DOHH2 (cell line): ENCODE data around the gene NBAS.

ENCODE experiments used
- H3F3A ChIP-seq: fragments of 200-600 bp; sonication (generic), shearing (Covaris generic); 2 replicates; pipeline ENCODE4 v1.6.0; 2016; ENCODE audit warnings: antibody characterized with exemption, mild to moderate bottlenecking; ENCODE audit not compliant: control insufficient read depth, insufficient read depth
- H3K27ac ChIP-seq: fragments of 200-600 bp; sonication (generic); 2 replicates; pipeline ENCODE4 v1.5.1; 2014; ENCODE audit warnings: low read depth, mild to moderate bottlenecking, low read length, moderate library complexity
- H3K27me3 ChIP-seq: fragments of 200-600 bp; sonication (generic); 2 replicates; pipeline ENCODE4 v1.6.1; 2014; ENCODE audit warnings: mild to moderate bottlenecking, low read length, mixed read lengths; ENCODE audit not compliant: control insufficient read depth
- H3K36me3 ChIP-seq: fragments of 200-600 bp; sonication (generic); 2 replicates; pipeline ENCODE4 v1.6.1; 2014; ENCODE audit warnings: mild to moderate bottlenecking, low read length, moderate library complexity, mixed read lengths; ENCODE audit not compliant: control insufficient read depth
- H3K4me1 ChIP-seq: fragments of 200-600 bp; sonication (generic); 2 replicates; pipeline ENCODE4 v1.6.1; 2014; ENCODE audit warnings: mild to moderate bottlenecking, low read length, mixed read lengths; ENCODE audit not compliant: control insufficient read depth
- H3K4me2 ChIP-seq: fragments of 200-600 bp; sonication (generic); 2 replicates; pipeline ENCODE4 v1.6.0; 2014; ENCODE audit warnings: mild to moderate bottlenecking, low read length, moderate library complexity
- H3K4me3 ChIP-seq: fragments of 200-600 bp; sonication (generic); 2 replicates; pipeline ENCODE4 v1.5.1; 2014; ENCODE audit warnings: mild to moderate bottlenecking, low read length, mixed read lengths
- H3K79me2 ChIP-seq: fragments of 200-600 bp; sonication (generic); 2 replicates; pipeline ENCODE4 v1.6.1; 2014; ENCODE audit warnings: mild to moderate bottlenecking, low read length, mixed read lengths; ENCODE audit not compliant: control insufficient read depth
- H3K9me2 ChIP-seq: fragments of 200-600 bp; sonication (generic); replicated peaks from 2 replicates; pipeline ENCODE4 v1.6.1; 2014; ENCODE audit warnings: mild to moderate bottlenecking, low read length, mixed read lengths; ENCODE audit not compliant: control insufficient read depth
- H3K9me3 ChIP-seq: fragments of 200-600 bp; sonication (generic); 2 replicates; pipeline ENCODE4 v1.6.1; 2014; ENCODE audit warnings: antibody characterized with exemption, low read length, mixed read lengths; ENCODE audit not compliant: control insufficient read depth, insufficient read depth
- H4K20me1 ChIP-seq: fragments of 200-600 bp; sonication (generic); 2 replicates; pipeline ENCODE4 v1.6.0; 2014; ENCODE audit warnings: low read depth, mild to moderate bottlenecking, antibody characterized with exemption, low read length, moderate library complexity; ENCODE audit not compliant: control insufficient read depth, insufficient read depth
- CTCF ChIP-seq: fragments of 200-600 bp; sonication (generic); IDR thresholded peaks from one replicate; pipeline ENCODE4 v1.5.1; 2014; ENCODE audit warnings: antibody characterized with exemption, mild to moderate bottlenecking, low read depth, low read length; ENCODE audit not compliant: poor library complexity, severe bottlenecking
- EZH2phosphoT487 ChIP-seq: fragments of 200-600 bp; sonication (generic); IDR thresholded peaks from 2 replicates; pipeline ENCODE4 v1.6.1; 2017; ENCODE audit warnings: borderline replicate concordance, mild to moderate bottlenecking, antibody characterized with exemption, low read length, moderate library complexity, mixed read lengths

NBAS gene

GRCh38 chr2:15557887-15558311 is 3.2 kb downstream of the NBAS start:
- Histone ChIP-seq H3K4me1 (peaks cover 22% of the 10 kb centered on the region), H3K27me3 (no peaks in the 10 kb centered on the region), H4K20me1 (no peaks in the 10 kb centered on the region), H3K79me2 (peaks cover 32% of the 10 kb centered on the region), H3K36me3 (no peaks in the 10 kb centered on the region), H3F3A (no peaks in the 10 kb centered on the region), H3K4me3 (no peak overlapping the region), H3K9me3 (no peaks in the 10 kb centered on the region), H3K27ac (no peak overlapping the region), H3K9me2 (no peaks in the 10 kb centered on the region), H3K4me2 (no peak overlapping the region)
- no peak for TF ChIP-seq CTCF
- no peak for TF ChIP-seq EZH2phosphoT487

- H3K4me1 ChIP-seq, result peaks cover 14% of the 10 kb centered on the region
- no peak overlapping the region for H3K27ac ChIP-seq
- H3K4me2 ChIP-seq, result no peak overlapping the region
- H3K4me3 ChIP-seq, result no peak overlapping the region
- no peaks in the 10 kb centered on the region for H3K9me3 ChIP-seq
- H3F3A ChIP-seq, result no peaks in the 10 kb centered on the region
- H3K9me2 ChIP-seq, result no peaks in the 10 kb centered on the region
- no peak for TF ChIP-seq CTCF
- no peak for TF ChIP-seq EZH2phosphoT487
- H3K79me2 ChIP-seq, result peaks cover 32% of the 10 kb centered on the region
- no peaks in the 10 kb centered on the region for H3K27me3 ChIP-seq
- H3K36me3 ChIP-seq, result peaks cover 4% of the 10 kb centered on the region; the same call in 1 of the 2 replicates
- no peaks in the 10 kb centered on the region for H4K20me1 ChIP-seq
These were observed 4.7 kb downstream of the NBAS start for GRCh38 chr2:15556311-15556930.

GRCh38 chr2:15555760-15556193 is 5.4 kb downstream of the NBAS start:
- H3K79me2 ChIP-seq, result peaks cover 29% of the 10 kb centered on the region
- peaks cover 12% of the 10 kb centered on the region for H3K4me1 ChIP-seq
- peaks cover 4% of the 10 kb centered on the region; the same call in 1 of the 2 replicates for H3K36me3 ChIP-seq
- no peaks in the 10 kb centered on the region for H4K20me1 ChIP-seq
- no peaks in the 10 kb centered on the region for H3F3A ChIP-seq
- no peak overlapping the region for H3K4me3 ChIP-seq
- no peaks in the 10 kb centered on the region for H3K27me3 ChIP-seq
- no peaks in the 10 kb centered on the region for H3K9me2 ChIP-seq
- H3K4me2 ChIP-seq, result no peak overlapping the region
- no peaks in the 10 kb centered on the region for H3K9me3 ChIP-seq
- TF ChIP-seq CTCF (no peak), EZH2phosphoT487 (no peak)
- H3K27ac ChIP-seq, result no peak overlapping the region
